Amniotic epithelial cell (primary cell): ENCODE results near the gene RAG2.
"Not testable (repeated sequence)": the region's sequence is repeated elsewhere in the genome, so short reads cannot be mapped to it uniquely, and the experiment has no call there.

Experiments used
- DNase-seq: peaks from one replicate; pipeline ENCODE4 v3.0.0-alpha.2; 2010; ENCODE audit warnings: low read depth

The RAG2 gene

DNA sequence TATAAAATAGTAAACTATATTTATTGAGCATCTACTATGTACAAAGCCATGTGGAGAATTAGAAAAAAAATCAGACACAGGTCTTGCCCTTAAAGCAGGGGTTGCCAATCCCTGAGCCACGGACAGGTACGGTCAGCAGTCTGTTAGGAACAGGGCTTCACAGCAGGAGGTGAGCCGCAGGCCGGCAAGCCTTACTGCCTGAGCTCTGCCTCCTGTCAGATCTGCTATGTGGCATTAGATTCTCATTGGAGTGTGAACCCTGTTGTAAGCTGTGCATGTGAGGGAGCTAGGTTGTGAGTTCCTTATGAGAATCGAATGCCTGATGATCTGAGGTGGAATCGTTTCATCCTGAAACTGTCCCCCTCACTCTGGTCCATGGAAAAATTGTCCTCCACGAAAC lies 2.1 kb upstream of the RAG2 start:
- no peak for DNase-seq

DNA sequence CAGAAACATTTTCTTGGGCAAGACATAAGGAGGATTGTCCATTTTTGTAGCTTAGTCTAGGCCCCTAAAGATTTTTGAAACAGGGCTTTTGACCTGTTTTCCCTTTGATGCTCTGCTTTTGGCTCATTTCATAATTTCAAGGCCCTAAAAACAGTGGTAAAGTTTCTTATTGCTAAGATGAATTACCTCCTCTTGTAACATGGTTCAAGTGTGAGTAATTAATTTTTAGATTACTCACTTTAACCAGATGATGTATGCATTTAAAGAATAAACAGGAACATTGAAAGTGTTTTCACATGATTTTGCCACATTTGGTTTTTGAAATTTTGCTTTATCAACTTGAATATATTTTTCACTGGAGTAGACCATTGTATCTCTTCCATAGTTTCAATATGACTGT lies 1.2 kb downstream of the RAG2 start:
- DNase-seq = no peak

DNA sequence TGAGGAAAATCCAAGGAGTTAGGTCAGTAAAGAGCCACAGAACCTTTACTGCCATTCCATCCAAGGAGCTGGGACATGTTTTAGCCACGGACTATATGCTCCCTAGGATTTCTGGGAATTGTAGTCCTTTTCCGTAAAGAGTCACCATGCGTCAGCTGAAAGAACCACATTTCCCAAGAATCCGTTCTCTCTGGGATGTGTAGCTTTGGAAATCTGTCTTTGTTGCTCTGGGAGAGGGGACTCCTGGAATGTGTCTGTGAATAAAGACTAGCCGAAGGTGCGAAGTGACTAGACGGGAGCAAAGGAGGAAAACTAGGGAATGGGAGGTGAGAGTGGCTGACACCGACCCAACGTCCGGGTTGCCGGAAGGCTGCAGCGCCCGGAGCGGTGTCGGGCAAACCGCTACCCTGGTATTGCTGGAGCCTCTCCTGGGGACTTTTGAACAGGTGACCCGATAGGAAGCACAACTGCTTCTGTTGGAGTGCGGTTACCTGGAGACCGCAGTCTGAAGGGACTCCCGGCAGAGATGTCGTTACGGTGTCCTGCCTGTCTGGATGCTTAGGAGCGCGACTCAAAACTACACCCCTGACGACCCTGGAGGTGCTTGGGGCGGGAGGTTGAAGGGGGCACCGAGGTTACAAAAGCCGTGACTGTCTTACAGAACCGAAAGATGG lies 3.6 kb downstream of the RAG2 start, which contains the start of gene IFTAP:
Gene IFTAP (plus strand): TSS at position 187 of the 674 bp plus-strand sequence. CDS start 15,602 bp downstream, outside the sequence.
- peak; percentile 94 for DNase-seq

DNA sequence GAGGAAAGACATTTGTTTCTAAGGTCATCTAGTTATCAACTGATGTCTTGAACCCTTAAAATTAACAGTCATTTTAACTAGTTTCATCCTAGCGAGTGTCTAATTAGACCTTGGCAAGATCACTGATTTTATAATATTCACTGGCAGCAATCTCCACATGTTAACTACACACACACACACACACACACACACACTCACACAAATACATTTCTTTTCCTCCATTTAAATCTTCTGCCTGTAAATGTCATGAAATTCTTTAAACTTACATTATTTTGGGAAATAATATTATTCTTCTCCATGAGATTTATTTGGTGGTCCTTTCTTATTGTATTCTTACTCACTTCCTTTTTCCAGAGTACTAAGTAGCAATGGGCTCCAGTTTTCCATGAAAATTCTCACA lies 6.6 kb downstream of the RAG2 start:
- DNase-seq = no peak

DNA sequence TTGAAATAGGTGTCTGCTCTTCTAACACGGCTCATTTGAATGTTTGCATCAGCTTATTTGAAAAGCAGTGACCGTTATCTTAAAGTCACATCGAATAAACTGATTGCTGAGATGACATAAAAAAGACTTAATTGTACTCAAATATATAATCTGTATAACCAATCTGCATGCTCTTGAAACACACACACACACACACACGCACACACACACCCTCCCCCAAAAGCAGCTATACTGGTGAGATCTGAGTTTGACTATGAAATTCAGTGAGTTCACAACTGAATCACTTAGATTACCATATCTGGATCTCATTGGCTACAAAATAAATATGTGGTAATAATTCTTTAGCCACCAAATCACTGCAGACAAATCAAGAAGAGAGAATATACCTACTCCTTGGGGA lies 7.5 kb downstream of the RAG2 start:
- no peak for DNase-seq

DNA sequence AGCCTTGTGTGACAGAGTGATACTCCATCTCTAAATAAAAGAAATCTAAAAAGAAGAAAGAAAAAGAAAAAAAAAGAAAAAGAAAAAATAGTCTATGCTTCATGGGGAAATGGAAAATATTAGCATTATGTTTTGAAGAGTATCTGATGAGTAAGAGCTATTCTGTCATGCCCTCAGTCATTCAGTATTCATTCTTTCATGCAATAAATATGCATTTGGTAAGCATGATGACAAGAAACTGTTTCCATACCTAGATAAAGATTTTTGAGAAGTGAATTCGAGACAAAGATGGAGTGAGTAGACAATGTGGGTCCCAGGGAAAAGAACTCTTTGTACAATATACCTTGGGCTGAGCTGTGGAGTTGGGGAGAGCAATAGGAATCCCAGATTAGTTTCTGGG lies 9.9 kb downstream of the RAG2 start:
- DNase-seq = no peak

DNA sequence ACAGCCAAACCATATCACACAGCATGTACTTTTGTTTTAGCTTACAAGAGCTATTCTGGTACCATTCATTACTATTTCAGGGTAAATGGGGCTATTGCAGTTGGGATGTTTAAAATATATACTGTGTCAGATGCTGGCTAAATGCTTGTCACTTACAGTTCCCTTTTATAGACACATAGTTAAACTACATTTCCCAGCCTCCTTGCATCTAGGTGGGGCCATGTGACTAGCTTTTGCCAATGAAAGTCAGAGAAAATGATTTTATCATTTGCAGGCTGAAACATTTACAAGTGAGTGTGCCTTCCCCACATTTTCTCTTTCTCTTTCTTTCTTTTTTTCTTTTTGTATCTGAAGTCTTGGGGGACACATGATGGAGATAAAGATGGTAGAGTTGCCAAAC lies 11.5 kb downstream of the RAG2 start:
- no peak for DNase-seq

DNA sequence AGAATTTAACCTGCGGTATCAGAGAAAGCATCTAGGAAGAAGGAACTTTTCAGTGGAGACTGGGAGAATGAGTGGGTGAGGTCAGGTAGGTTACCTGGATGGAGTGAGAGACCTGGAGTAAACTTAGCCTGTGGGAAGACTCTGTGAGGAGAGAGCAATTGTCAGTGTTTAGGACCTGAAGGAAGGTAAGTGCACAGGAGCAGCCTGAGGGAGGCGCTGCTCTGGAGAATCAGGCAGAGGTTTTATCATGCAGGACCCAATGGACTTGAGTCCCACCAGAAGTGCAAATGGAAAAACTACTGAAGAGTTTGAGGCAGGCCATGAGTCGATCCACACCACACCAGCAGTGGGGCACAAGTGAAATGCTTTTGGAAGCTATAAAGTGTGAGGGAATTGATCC lies 14.4 kb downstream of the RAG2 start:
- no peak for DNase-seq

DNA sequence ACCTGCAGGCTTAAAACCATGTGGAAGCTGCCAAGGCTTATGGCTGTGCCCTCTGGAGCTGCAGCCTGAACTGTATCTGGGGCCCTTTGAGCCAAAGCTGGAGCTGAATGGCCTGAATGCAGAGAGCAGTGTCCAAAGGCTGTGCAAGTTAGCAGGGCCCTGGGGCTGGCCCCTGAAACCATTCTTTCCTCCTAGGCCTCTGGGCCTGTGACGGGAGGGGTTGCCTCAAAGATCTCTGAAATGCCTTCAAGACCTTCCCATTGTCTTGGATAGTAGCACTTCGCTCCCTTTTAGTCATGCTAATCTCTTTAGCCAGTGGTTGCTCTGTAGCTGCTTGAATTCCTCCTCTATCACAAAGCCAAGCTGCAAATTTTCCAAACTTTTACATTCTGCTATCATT lies 16.5 kb downstream of the RAG2 start:
- DNase-seq = no peak

DNA sequence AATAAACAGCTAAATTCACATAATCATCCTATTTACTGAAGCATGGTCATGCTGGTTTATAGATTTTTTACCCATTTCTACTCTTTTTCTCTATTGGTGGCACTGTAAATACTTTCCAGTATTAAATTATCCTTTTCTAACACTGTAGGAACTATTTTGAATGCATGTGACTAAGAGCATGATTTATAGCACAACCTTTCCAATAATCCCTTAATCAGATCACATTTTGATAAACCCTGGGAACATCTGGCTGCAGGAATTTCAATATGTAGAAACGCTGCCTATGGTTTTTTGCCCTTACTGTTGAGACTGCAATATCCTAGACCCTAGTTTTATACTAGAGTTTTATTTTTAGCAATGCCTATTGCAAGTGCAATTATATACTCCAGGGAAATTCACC lies 19.6 kb downstream of the RAG2 start:
- no peak for DNase-seq

DNA sequence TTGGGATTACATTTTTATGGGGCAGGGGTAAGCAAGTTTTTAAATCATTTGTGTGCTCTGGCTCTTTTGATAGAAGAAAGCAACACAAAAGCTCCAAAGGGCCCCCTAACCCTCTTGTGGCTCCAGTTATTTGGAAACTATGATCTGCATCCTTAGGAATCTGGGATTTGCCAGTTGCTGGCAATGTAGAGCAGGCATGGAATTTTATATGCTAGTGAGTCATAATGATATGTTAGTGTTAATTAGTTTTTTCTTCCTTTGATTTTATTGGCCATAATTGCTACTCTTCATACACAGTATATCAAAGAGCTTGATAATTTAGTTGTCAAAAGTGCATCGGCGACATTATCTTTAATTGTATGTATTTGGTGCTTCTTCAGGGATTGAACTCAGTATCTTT lies 20.2 kb downstream of the RAG2 start:
- peak; percentile 7 for DNase-seq

DNA sequence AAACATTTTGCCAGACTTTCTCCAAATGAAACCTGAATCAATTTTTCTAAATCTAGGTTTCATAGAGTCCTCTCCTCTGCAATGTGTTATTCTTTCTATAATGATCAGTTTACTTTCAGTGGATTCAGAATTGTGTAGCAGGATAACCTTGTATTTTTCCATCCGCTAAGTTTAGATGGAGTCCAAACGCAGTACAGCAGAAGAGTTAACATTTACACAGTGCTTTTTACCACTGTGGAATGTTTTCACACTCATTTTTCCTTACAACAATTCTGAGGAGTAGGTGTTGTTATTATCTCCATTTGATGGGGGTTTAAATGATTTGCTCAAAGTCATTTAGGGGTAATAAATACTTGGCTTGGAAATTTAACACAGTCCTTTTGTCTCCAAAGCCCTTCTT lies 20.7 kb downstream of the RAG2 start:
- no peak for DNase-seq

DNA sequence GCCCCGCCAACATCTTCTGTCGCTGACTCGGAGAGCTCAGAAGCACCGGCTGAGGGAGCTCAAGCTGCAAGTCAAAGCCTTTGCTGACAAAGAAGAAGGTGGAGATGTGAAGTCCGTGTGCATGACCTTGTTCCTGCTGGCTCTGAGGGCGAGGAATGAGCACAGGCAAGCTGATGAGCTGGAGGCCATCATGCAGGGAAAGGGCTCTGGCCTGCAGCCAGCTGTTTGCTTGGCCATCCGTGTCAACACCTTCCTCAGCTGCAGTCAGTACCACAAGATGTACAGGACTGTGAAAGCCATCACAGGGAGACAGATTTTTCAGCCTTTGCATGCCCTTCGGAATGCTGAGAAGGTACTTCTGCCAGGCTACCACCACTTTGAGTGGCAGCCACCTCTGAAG lies 23.6 kb downstream of the RAG2 start:
- no peak for DNase-seq

DNA sequence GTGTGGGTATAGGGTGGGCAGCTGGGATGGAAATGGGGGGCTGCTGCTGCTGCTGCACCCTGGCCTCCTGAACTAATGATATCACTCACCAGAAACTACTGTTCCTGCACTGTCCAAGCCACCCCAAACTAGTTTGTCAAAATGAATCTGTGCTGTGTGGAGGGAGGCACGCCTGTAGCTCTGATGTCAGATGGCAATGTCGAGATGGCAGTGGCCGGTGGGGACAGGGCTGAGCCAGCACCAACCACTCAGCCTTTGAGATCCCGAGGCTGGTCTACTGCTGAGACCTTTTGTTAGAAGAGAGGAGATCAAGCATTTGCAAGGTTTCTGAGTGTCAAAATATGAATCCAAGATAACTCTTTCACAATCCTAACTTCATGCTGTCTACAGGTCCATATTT lies 28.9 kb downstream of the RAG2 start:
- no peak for DNase-seq

DNA sequence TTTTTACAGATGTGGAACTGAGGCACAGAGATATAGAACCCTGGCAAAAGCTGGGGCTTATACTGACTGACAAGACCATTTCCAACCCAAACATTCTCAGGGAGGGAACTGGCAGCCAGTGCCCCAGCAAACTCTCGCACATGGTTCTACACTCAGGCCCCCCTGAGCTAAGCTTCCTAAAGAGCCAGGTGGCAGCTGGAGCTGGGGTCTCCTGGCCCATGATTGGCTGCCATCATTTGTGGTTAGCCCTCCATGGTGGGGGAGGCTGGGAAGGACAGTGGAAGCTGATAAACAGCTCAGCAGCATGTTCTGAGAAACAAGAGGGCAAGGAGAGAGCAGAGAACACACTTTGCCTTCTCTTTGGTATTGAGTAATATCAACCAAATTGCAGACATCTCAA lies 30.3 kb downstream of the RAG2 start, which contains the start of gene RAG1:
Gene RAG1 (plus strand): TSS at position 314 of the 400 bp plus-strand sequence. CDS start 5,298 bp downstream, outside the sequence.
- DNase-seq = no peak

DNA sequence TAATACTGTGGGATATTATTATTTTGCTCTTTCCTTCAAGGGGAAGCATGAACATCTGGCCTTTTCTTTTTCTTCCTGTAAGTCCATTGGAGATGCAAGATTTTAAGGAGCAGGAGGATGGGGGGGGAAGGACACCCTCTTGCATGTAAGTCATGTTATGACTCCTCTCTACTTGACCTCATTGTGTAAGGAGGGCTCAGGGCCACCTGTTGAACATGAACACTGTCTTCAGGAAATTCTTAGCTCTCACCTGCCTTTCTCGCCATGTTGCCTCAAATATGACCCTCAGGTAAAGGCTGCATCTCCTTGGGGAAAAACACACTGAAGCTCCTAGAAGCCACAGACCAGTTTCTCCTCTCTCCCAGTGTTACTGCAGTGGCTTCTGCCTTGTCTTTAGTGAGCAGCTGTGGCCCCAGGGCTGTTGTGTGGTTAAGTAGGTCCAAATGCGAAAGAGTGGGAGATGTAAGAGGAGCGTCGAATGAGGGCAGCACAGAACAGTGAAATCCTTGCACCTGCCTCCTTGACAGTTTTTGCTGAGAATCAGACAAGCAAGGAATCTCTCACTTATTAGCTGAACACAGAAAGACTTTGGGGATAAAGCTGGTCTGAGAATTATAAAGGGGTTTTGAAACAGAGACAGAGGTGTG lies 31.5 kb downstream of the RAG2 start:
- no peak for DNase-seq

DNA sequence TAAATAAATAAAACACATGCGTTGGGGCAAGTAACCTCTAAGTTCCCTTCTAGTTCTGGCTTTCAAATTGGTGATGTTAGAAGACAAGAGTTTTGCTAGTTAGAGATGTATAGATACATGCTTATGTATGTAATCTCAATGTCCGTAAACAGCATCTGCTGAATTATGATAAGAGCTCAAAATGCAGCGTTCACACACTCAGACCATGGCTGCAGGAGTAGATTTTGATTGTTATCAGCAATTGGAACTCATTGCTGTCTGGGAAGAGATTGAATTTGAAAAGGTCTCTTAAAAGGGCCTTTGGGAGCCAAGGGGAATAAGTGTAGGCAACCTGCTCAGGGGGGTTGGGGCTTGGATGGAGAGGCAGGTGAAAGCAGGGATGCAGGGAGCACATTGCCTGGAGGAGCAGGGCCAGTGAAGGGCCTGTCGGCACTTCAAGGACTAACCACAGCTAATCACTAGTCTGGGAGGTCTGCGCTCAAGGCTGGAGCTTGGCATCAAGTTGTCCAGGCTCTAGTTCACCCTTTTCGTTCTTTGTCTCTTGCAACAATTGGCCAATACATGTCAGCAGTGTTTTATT lies 32.9 kb downstream of the RAG2 start:
- DNase-seq = no peak

DNA sequence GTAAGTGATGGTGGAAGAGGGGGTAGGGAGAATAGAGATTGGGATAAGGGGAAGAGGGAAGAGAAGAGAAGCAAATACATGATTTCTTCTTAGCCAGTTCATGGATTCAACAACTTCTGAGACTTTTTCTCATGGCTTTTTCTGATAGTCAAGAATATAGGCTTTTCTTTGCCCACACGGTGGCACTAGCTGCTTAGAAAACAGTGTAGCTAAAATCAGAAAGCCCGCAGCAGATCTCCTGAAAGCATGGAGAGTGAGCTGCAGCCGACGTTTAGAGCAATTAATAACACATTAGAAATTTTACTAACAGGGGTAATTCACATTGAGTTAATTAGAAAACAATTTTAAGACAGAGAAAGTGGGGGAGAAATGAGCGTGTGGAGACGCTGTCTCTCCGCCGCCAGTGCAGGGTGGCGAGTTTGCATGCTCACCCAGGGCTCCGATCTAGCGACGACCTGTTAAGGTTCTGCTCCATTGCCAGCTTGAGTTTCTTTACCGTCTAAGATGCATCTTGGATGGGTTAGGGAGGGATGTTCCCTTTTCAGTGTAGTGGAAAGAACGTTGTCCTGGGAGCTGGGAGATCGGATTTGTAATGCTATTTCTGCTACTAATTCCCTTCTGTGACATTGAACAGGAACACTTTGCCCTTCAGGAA lies 33.5 kb downstream of the RAG2 start:
- peak; percentile 51 for DNase-seq

DNA sequence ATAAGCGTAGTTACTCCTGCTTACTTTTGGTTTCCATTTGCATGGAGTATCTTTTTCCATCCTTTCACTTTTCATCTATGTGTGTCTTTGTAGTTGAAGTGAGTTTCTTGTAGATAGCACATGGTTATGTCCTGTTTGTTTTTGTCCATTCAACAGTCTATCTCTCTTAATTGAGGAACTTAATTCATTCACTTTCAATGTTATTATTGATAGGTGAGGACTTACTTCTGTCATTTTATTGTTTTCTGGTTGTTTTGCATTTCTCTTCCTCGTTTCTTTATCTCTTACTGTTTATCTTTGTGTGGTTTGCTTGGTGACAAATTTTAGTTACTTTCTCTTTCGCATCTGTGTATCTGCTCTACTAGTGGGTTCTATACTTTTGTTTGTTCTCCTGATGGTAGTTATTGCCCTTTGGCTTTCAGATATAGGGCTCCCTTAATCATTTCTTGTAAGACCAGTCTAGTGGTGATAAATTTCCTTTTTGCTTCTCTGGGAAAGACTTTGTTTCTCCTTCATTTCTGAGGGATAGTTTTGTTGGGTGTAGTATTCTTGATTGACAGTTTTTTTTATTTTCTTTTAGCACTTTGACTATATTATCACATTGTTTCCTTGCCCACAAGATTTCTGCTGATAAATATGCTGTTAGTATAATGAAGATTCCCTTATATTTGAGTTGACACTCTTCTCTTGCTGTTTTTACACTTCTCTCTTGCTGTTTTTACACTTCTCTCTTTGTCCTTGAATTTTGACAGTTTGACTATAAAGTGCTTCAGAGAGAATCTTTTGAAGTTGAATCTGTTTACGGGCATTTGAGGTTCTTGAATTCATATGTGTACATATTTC lies 39.2 kb downstream of the RAG2 start:
- no peak for DNase-seq

DNA sequence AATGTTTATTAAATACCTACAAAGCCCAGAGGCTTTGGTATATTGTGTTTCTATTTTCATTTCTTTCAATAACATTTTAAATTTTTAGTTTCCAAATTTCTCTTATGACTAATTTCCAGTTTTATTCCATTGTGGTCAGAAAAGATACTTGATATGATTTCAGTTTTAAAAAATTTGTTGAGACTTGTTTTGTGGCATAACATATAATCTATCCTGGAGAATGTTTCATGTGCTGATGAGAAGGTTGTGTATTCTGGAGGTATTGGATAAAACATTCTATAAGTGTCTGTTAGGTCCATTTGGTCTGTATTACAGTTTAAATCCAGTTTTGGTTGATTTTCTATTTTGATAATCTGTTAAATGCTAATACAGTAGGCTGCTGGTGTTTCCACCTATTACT lies 40.0 kb downstream of the RAG2 start:
- no peak for DNase-seq

DNA sequence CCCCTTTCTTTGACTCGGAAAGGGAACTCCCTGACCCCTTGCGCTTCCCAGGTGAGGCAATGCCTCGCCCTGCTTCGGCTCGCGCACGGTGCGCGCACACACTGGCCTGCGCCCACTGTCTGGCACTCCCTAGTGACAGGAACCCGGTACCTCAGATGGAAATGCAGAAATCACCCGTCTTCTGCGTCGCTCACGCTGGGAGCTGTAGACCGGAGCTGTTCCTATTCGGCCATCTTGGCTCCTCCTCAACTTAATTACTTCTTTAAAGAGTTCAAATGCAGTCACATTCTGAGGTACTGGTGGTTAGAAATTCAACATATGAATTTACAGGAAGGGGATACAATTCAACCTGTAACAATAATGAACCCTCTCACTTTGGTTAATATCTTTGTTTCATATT lies 40.6 kb downstream of the RAG2 start:
- not testable (repeated sequence) for DNase-seq
